GM18507 (cell line): Measurements from ENCODE around the gene KCNMB1.
"Not testable (repeated sequence)": the region's sequence is repeated elsewhere in the genome, so short reads cannot be mapped to it uniquely, and the experiment has no call there.

ENCODE experiments used
- DNase-seq: peaks from one replicate; pipeline ENCODE4 v3.0.0; 2011; ENCODE audit warnings: low read depth; ENCODE audit not compliant: insufficient read length; ENCODE audit errors: extremely low spot score
- FAIRE-seq: peaks from 2 replicates; lab custom pipeline; 2011; peaks lifted over from hg19 to GRCh38; lab: Jason Lieb, UNC

Gene KCNMB1

GRCh38 chr5:170382790-170383189, 6.4 kb downstream of the KCNMB1 start:
- no peak for DNase-seq
- FAIRE-seq: no peak

GRCh38 chr5:170380361-170380951, 8.7 kb downstream of the KCNMB1 start:
- FAIRE-seq (no peak), DNase-seq (no peak)

GRCh38 chr5:170378740-170379139, 10.4 kb downstream of the KCNMB1 start:
- FAIRE-seq (no peak), DNase-seq (no peak)

GRCh38 chr5:170377027-170377426, 12.1 kb downstream of the KCNMB1 start:
- DNase-seq: no peak
- FAIRE-seq: no peak

- not testable (repeated sequence) for FAIRE-seq, DNase-seq
These were observed 12.6 kb downstream of the KCNMB1 start for GRCh38 chr5:170376526-170376925.

GRCh38 chr5:170375283-170375682, 13.9 kb downstream of the KCNMB1 start:
- DNase-seq (no peak), FAIRE-seq (no peak)

DNA sequence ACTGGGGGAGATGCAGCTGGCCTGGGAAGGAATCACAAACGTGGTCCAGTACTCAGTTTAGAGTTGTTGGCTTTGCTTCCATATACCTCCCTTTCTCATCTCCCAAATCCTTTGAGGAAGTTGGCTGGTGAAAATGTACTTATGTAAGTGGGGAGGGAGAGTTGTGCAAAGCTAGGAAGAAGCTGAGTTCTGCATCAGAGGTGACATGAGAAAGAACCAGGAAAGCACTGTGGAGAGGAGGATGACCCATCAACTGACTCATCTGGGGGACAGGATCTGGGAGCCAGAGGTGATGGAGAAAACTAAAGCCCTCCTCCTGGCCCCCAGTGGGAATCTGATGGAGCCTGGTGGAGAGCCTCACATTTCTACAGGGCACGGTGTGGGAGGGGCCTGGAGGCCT, 16.2 kb downstream of the KCNMB1 start:
- no peak for FAIRE-seq
- DNase-seq: no peak

DNA sequence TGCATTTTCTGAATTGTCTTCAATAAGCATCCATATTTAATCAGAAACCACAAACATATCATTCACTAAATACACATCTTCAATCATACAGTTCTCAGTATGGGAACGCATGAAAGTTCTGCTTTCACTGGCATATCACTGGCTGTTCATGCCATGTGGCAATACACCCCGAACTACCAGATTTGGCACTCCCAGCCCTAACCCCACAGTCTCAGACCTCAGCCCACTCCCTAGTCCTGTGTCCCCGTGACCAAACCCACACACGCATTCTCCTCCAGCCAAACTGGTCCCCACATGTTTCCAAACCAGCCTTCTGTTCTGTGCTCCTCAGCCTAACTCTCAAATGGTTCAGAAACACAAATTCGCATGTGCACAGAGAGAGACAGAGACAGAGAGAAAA, 20.6 kb downstream of the KCNMB1 start:
- FAIRE-seq: no peak
- DNase-seq: no peak

GRCh38 chr5:170366276-170366675, 22.9 kb downstream of the KCNMB1 start:
- no peak for DNase-seq
- no peak for FAIRE-seq

GRCh38 chr5:170365831-170366230, 23.3 kb downstream of the KCNMB1 start:
- FAIRE-seq: no peak
- DNase-seq: no peak

DNA sequence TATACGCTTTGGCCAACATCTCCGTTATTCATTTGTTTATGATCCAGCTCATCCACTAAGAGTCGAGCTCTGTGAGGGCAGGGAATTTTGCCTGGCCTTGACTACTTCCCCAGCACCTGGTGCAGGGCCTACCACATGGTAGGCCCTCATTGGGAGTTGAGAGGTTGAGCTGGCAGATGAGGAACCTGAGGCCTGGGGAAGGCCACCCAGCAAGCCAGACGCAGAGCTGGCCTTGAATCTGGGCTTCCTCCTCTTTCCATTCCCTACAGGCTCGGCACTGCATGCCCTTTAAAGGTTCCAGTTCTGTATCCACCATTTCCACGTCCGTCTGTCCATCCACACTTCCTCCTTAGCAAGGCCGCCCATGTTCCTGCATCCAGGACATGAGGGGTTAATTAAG, 24.2 kb downstream of the KCNMB1 start:
- FAIRE-seq: no peak
- no peak for DNase-seq

- FAIRE-seq (no peak), DNase-seq (no peak)
These were observed 25.5 kb downstream of the KCNMB1 start for GRCh38 chr5:170363671-170364070.

DNA sequence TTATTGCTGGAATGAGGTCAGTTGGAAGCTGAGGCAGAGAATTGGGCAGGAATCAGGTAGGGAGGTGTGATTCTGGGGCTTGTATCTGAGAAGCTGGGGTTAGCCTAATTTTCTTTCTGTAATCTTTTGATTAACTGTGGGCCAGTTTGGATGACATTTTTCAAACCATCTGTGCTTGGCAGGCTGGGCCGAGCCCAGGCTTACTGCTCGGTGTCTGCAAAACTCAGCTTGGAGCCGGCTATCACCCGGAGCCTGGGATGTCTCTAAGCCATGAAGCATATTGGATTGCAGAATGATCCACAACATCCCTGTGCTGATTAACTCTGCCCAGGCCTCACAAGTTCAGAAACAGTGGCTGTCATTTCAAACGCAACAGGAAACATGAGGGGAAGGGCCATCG, 26.5 kb downstream of the KCNMB1 start:
- no peak for FAIRE-seq

DNA sequence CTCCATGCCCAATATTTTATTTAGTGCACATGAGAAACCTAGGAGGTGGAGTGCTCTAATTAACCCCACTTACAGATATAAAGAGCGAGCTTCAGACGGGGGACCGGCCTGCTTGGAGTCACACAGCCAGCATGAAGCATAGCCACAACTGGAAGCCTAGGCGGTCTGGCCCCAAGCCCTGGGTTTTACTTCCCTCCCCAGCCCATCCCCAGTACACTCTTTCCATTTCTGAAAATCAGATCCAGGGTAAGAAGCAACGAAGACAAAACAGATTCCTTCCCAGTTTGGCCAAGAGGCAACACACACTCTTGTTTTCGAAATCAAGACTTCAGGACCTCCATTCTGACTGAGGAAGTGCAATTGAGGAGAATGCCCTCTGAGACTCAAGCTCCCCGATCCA, 27.1 kb downstream of the KCNMB1 start:
- DNase-seq (no peak), FAIRE-seq (no peak)

More for the DNA sequence above, 26.5 kb downstream of the KCNMB1 start:
- no peak for DNase-seq

- no peak for FAIRE-seq
- DNase-seq: no peak
These were observed 27.6 kb downstream of the KCNMB1 start for GRCh38 chr5:170361616-170362015.

DNA sequence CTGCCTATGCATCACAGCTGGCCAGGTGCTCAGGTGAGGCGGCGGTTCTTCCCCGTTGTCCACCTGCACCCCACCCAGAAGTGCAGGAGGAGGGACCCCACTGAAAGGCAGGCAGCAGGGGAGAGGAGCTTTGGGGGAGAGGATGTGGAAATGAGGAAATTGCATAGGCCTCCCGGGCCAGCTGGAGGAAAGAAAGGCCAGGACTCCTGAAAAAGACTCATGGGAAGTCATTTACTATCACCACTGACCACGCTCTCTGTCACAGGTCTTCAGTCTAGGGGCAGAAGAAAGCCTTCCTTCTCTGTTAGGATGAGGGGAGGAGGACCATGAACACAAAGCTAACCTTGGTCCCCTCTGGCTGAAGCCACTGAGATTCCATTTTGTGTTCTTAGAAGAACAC, 28.1 kb downstream of the KCNMB1 start:
- no peak for DNase-seq
- FAIRE-seq: no peak

DNA sequence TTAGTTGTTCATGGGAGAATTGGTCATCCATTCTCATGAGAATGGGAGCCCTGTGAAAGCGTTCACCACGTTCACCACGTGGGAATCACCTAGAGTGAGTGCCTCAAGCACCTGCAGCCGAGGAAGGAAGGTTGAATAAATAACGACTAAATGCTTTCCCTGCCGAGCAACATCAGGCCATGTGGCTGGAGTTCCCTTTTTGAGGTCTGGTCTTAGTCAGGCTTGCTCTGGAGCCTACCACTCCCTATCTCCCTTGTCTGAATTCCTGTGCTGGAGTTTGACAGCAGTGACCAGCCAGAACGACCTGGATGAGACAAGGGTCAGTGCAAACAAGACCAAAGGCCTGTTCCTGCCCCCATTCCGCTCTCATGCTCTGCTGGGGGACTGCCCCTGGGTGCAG, 28.5 kb downstream of the KCNMB1 start:
- FAIRE-seq (no peak), DNase-seq (no peak)

DNA sequence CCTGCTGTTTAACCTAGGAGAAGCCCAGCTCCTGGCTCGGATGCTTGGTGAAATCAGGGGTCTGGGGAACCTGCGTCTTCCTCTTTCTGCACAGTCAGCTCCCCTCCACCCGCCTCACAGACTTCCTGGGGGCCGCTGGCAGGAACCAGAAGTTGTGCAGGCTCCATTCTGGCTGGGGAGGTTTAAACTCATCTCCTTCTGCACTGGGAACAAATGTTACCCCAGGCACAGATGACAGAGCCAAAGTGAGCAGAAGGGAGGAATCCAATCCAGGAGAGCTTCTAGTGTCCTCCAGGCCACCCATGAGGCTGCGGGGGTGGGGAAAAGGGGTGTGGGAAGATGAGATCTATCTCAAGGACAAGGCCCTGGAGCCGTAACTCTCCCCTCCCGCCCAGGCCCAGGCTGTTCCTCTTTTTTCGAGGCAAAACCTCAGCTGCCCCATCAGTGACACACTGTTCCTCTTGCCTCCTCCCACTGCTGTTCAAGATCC, 31.2 kb downstream of the KCNMB1 start:
- no peak for FAIRE-seq
- DNase-seq: no peak

DNA sequence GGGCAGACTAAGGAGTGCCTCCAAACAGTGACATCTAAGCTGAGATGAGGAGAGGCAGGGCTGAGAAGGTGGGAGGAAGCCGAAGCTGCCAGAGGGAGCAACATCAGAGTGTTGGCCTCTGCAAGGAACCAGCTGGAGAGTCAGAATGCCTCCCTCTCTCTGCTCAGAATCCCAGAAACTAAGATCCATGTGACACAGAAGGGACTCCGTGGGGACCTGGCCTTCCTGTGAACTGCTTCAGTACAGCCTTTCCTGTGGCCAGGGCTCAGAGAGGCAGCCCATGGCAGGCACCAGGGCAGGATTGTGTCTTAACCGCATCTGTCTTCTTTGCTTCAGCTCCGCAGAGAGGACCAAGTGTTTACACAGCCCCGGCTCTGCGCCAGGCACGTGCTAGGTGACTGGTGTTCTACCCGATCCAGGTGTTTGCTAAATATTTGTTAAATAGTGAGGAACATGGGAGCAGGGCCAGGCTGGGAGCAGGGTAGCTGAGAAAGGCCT, 33.5 kb downstream of the KCNMB1 start:
- DNase-seq: no peak
- FAIRE-seq: no peak

DNA sequence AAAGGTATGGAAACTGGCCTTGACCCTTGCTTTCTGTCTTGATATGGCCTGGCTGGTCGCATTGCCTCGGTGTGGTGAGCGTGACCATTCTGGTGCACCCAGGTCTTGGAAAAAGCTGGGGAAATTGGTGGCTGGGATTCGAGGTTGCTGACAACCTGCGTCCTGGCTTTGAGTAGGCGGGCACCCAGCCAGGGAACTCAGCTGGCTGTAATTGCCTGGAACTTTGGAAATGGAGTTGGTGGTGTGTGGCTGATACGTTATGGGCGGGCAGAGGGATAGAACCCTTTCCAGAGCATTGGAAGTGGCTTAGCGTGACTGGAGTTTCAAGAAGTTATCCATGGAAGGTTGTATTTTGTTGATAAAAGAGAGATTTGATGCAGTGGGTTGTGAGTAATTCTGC, 35.2 kb downstream of the KCNMB1 start:
- DNase-seq: no peak
- FAIRE-seq: no peak

DNA sequence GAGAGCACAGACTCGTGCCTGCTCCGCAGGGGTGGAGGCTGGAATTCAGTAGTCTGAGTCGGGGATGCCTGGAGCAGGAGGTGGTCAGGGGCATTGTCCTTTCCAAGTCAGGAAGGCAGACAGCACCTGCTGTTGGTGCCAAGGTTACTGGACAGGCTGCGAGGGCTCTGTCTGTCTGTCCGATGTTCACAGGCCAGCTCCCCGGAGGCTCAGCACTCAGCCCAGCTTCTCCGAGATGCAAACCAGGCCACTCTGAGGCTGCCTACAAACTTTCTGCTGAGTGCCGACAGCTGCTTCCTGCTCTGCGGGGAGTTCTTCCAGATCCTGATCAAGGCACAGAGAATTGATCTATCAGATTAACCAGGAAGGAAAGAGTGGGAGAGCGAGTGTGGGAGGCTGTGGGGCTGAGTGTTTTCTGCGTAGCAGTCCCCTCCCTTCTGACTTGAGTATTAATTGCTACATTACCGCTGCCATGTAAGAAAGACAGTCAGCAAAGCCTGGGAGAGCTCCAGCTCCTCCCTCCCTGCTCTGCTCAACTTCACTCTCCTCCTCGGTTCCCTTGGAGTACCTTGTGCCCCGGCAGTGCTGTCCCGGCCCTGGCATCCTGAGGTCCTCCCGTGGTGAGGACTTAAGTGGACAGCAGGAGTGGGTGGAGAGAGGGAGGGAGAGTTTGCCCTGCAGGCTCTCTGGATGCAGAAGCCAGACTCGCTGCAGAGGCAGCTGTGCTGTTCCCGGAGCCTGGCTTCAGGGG, 36.0 kb downstream of the KCNMB1 start:
- FAIRE-seq (no peak), DNase-seq (no peak)
